Fibroblast of lung (primary cell): ENCODE measurements around the gene CNGA1. TPM values are rescaled to one million over a fixed set of nuclear protein-coding genes. Genes with fewer than 3 reads are reported as not detected.
"Not testable (repeated sequence)": the region's sequence is repeated elsewhere in the genome, so short reads cannot be mapped to it uniquely, and the experiment has no call there.

Experiments used
- DNase-seq, 2 donors: peaks; one replicate each; pipeline versions ENCODE4 v3.0.0 to v3.0.0-alpha.2; 2010; ENCODE audit warnings: low read depth in 2 of 2
- H2AFZ ChIP-seq: 2 replicates; pipeline ENCODE4 v1.5.1; 2012; ENCODE audit warnings: low read length, control low read depth, inconsistent platforms
- H3K27ac ChIP-seq: 2 replicates; pipeline ENCODE4 v1.5.1; 2011; ENCODE audit warnings: low read length, control low read depth; ENCODE audit not compliant: insufficient read depth
- H3K27me3 ChIP-seq: 2 replicates; pipeline ENCODE4 v1.5.1; 2011; ENCODE audit warnings: mild to moderate bottlenecking, low read length; ENCODE audit not compliant: control insufficient read depth, insufficient read depth
- H3K36me3 ChIP-seq: 2 replicates; pipeline ENCODE4 v1.5.1; 2011; ENCODE audit warnings: low read length; ENCODE audit not compliant: control insufficient read depth, insufficient read depth
- H3K4me1 ChIP-seq: 2 replicates; pipeline ENCODE4 v1.5.1; 2011; ENCODE audit warnings: low read length; ENCODE audit not compliant: control insufficient read depth, insufficient read depth; ENCODE audit errors: extremely low read depth
- H3K4me2 ChIP-seq: 2 replicates; pipeline ENCODE4 v1.5.1; 2011; ENCODE audit warnings: low read length, control low read depth; ENCODE audit not compliant: insufficient read depth; ENCODE audit errors: extremely low read depth
- H3K4me3 ChIP-seq, 4 experiments: fragments of 200-600 bp in 1 of 4; sonication (generic) in 1 of 4; replicated peaks in 1 of 4; 2 replicates each; pipeline ENCODE4 v1.5.1; 2011 to 2016; ENCODE audit warnings: low read length in 4 of 4, low read depth in 3 of 4, mild to moderate bottlenecking in 3 of 4, control low read depth in 2 of 4, inconsistent platforms in 1 of 4, mixed read lengths in 1 of 4; ENCODE audit not compliant: insufficient read depth in 1 of 4; ENCODE audit errors: control extremely low read depth in 1 of 4
- H3K79me2 ChIP-seq: 2 replicates; pipeline ENCODE4 v1.5.1; 2012; ENCODE audit warnings: mild to moderate bottlenecking, low read length, inconsistent platforms; ENCODE audit not compliant: control insufficient read depth, insufficient read depth
- H3K9ac ChIP-seq: 2 replicates; pipeline ENCODE4 v1.5.1; 2011; ENCODE audit warnings: mild to moderate bottlenecking, low read length, control low read depth; ENCODE audit not compliant: insufficient read depth
- H3K9me3 ChIP-seq: 2 replicates; pipeline ENCODE4 v1.5.1; 2012; ENCODE audit warnings: low read depth, low read length; ENCODE audit not compliant: control insufficient read depth, insufficient read depth
- H4K20me1 ChIP-seq: 2 replicates; pipeline ENCODE4 v1.5.1; 2011; ENCODE audit warnings: low read length; ENCODE audit not compliant: control insufficient read depth, insufficient read depth; ENCODE audit errors: extremely low read depth
- EZH2 ChIP-seq: IDR thresholded peaks from 2 replicates; pipeline ENCODE4 v1.5.1; 2012; ENCODE audit warnings: low read length, control low read depth, mild to moderate bottlenecking; ENCODE audit errors: missing control alignments
- polyA plus RNA-seq, 2 donors: library from polyadenylated mRNA; depleted of rRNA in 1 of 2; stranded (reverse) in 1 of 2; unstranded in 1 of 2; fragments of >200 nt; gene quantifications; 2 replicates each; pipeline ENCODE4 v1.2.1, GENCODE V29; 2011 to 2012; ENCODE audit warnings: missing spikeins in 1 of 2
- total RNA-seq: library from RNA; depleted of rRNA; stranded (reverse); fragments of >200 nt; gene quantifications from 2 replicates; pipeline ENCODE4 v1.2.1, GENCODE V29; 2014
- TF ChIP-seq, protein P1 (sequence below), 2 donors: IDR thresholded peaks in 1 of 2; conservative IDR thresholded peaks in 1 of 2; 1 replicate in 1 of 2; 2 replicates in 1 of 2; pipeline ENCODE4 v1.5.1; 2011 to 2012; ENCODE audit warnings: low read length in 2 of 2, control low read depth in 1 of 2, inconsistent platforms in 1 of 2, low read depth in 1 of 2, mild to moderate bottlenecking in 1 of 2

The CNGA1 gene
- total and polyA plus RNA-seq, 2 donors (not counting 1 experiment from before 2014, with no cell fraction given), result not detected

GRCh38 chr4:48011722-48012121 lies 4.8 kb downstream of the CNGA1 start:
- no peak overlapping the region for H2AFZ ChIP-seq
- H3K36me3 ChIP-seq, result no peaks in the 10 kb centered on the region
- H4K20me1 ChIP-seq, result no peaks in the 10 kb centered on the region
- H3K9me3 ChIP-seq, result no peaks in the 10 kb centered on the region
- no peak for TF ChIP-seq EZH2
- TF ChIP-seq, protein P1, sequence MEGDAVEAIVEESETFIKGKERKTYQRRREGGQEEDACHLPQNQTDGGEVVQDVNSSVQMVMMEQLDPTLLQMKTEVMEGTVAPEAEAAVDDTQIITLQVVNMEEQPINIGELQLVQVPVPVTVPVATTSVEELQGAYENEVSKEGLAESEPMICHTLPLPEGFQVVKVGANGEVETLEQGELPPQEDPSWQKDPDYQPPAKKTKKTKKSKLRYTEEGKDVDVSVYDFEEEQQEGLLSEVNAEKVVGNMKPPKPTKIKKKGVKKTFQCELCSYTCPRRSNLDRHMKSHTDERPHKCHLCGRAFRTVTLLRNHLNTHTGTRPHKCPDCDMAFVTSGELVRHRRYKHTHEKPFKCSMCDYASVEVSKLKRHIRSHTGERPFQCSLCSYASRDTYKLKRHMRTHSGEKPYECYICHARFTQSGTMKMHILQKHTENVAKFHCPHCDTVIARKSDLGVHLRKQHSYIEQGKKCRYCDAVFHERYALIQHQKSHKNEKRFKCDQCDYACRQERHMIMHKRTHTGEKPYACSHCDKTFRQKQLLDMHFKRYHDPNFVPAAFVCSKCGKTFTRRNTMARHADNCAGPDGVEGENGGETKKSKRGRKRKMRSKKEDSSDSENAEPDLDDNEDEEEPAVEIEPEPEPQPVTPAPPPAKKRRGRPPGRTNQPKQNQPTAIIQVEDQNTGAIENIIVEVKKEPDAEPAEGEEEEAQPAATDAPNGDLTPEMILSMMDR (conservative IDR thresholded peaks at IDR 0.05 in 1 of 2, IDR thresholded peaks at IDR 0.05 in 1 of 2; ENCODE audit: low read depth in 1 of 2, low read length in 2 of 2), result no peak
- no peaks in the 10 kb centered on the region for H3K27me3 ChIP-seq
- H3K4me2 ChIP-seq, result no peak overlapping the region
- no peaks in the 10 kb centered on the region for H3K79me2 ChIP-seq
- H3K4me1 ChIP-seq, result no peaks in the 10 kb centered on the region
- no peak for DNase-seq
- H3K9ac ChIP-seq, result no peak overlapping the region
- H3K4me3 ChIP-seq, result no peak overlapping the region
- no peak overlapping the region for H3K27ac ChIP-seq

DNA sequence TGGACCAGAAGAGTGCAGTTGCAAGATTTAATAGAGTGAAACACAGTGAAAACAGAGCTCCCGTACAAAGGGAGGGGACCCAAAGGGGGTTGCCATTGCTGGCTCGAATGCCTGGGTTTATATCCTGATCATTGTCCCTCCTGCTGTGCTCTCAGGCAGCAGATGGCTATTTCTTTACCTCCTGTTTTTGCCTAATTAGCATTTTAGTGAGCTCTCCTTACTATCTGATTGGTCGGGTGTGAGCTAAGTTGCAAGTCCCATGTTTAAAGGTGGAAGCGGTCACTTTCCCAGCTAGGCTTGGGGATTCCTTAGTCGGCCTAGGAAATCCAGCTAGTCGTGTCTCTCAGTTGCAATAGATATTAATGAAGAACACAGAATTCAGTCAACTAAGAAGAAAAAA lies 5.6 kb downstream of the CNGA1 start:
- DNase-seq, H3K4me2 ChIP-seq, H3K4me1 ChIP-seq, H4K20me1 ChIP-seq, H3K9me3 ChIP-seq, H3K27ac ChIP-seq, H2AFZ ChIP-seq, H3K27me3 ChIP-seq, H3K36me3 ChIP-seq, H3K79me2 ChIP-seq, H3K4me3 ChIP-seq, H3K9ac ChIP-seq: not testable (repeated sequence)

DNA sequence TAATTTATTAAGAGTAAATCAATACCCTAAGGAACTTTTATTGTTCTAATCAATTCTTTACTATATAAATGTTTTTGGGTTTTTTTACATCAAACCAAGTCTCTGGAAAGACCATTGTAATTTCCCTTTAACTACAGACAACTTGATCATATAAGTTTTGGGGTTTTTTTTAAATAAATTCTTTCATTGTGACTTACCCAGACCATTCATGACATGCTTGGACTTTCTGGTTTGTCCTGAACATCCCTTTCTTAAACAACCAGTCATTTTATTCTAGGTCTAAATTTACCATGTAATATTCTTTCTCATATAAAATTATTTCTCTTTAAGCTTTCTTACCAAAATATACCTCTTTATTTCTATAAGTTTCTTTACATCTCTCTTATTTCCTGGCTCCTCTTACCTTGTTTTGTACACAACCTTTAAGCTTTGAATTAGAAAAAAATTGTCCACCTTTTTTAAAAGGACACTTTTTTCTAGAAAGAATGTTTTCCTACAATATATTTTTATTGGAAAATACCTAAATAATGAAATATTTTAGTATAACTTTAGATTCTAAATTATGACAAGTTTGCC lies 8.4 kb downstream of the CNGA1 start:
- H3K79me2 ChIP-seq, result no peaks in the 10 kb centered on the region

More for the DNA sequence above, 8.4 kb downstream of the CNGA1 start:
- no peaks in the 10 kb centered on the region for H3K9me3 ChIP-seq
- H3K27me3 ChIP-seq, result no peaks in the 10 kb centered on the region
- H3K36me3 ChIP-seq, result no peaks in the 10 kb centered on the region
- no peak overlapping the region for H2AFZ ChIP-seq
- TF ChIP-seq EZH2, result no peak
- TF ChIP-seq, protein P1 (conservative IDR thresholded peaks at IDR 0.05 in 1 of 2, IDR thresholded peaks at IDR 0.05 in 1 of 2; ENCODE audit: low read depth in 1 of 2, low read length in 2 of 2), result no peak
- no peaks in the 10 kb centered on the region for H3K4me1 ChIP-seq
- no peak for DNase-seq
- H3K4me2 ChIP-seq, result no peak overlapping the region
- no peak overlapping the region for H3K27ac ChIP-seq
- no peak overlapping the region for H3K4me3 ChIP-seq
- no peaks in the 10 kb centered on the region for H4K20me1 ChIP-seq
- no peak overlapping the region for H3K9ac ChIP-seq
